Measurements from ENCODE around the gene MYBPHL.

- peak; percentile 39; the same call in 1 of the 2 replicates for TF ChIP-seq POLR2AphosphoS5 (IDR thresholded peaks at IDR 0.05; ENCODE audit: low read depth, low read length)
- 0 out of 2 replicates have a peak, but pooled peaks have one; percentile 7 for TF ChIP-seq TAF1 (IDR thresholded peaks at IDR 0.05; ENCODE audit: borderline replicate concordance, insufficient read depth, low read length)
- peak; percentile 80 for TF ChIP-seq FOXP2 (optimal IDR thresholded peaks at IDR 0.05; ENCODE audit: borderline replicate concordance, extremely low read depth, extremely low read length, insufficient read depth)
- TF ChIP-seq SIN3A (IDR thresholded peaks at IDR 0.05; ENCODE audit: borderline replicate concordance, insufficient read depth, low read length) = no peak
- no peak for TF ChIP-seq REST (IDR thresholded peaks at IDR 0.05; ENCODE audit: insufficient read depth in 1 of 2, low read depth in 2 of 2, low read length in 2 of 2)
Observed at GRCh38 chr1:109277434-109278204, 29.2 kb downstream of the MYBPHL start.
